Choroid plexus epithelial cell (primary cell): Measurements from ENCODE around the gene RNF223.

ENCODE experiments used
- DNase-seq: peaks from one replicate; pipeline ENCODE4 v3.0.0-alpha.2; 2010; ENCODE audit warnings: low read depth
- H3K4me3 ChIP-seq: 2 replicates; pipeline ENCODE4 v1.5.1; 2011; ENCODE audit warnings: low read depth, mild to moderate bottlenecking, control low read depth, low read length, moderate library complexity
- TF ChIP-seq, protein P1 (sequence below): conservative IDR thresholded peaks from 2 replicates; pipeline ENCODE4 v1.5.1; 2011; ENCODE audit warnings: low read depth, mild to moderate bottlenecking, control low read depth, inconsistent platforms, low read length, moderate library complexity

RNF223 gene

DNA sequence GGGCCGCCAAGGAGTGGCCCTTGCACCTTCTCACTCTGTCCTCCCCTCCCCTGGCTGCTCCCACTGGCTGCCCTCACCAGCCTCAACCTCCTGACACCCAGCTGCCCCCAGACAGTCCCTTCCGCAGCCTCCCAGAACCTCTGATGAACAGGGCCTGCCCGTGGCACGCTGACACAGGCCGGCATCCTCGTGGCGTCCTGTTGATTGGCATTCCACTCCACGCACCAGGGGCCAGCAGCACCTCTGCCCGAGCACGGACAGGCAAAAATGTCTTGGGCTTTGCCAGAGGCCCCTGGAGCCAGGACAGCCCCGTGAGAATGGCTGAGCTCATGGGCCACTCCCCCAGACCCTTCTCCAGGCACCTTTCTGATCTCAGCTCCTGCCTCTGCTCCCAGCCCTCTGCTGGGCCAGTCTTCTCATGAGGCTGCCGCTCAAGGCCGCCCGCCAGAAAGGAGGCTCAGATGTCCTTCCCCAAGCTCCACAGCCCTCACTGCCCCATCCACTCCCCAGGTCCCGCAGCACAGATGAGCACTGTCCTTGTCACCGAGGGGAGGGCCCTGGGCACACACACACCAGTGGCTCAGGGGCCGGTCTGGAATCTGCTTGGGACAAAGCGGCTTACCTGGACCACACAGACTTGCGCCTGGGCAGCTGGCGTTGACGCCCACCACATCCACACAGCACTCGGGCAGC is 15.8 kb upstream of the RNF223 start:
- TF ChIP-seq, protein P1, sequence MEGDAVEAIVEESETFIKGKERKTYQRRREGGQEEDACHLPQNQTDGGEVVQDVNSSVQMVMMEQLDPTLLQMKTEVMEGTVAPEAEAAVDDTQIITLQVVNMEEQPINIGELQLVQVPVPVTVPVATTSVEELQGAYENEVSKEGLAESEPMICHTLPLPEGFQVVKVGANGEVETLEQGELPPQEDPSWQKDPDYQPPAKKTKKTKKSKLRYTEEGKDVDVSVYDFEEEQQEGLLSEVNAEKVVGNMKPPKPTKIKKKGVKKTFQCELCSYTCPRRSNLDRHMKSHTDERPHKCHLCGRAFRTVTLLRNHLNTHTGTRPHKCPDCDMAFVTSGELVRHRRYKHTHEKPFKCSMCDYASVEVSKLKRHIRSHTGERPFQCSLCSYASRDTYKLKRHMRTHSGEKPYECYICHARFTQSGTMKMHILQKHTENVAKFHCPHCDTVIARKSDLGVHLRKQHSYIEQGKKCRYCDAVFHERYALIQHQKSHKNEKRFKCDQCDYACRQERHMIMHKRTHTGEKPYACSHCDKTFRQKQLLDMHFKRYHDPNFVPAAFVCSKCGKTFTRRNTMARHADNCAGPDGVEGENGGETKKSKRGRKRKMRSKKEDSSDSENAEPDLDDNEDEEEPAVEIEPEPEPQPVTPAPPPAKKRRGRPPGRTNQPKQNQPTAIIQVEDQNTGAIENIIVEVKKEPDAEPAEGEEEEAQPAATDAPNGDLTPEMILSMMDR: no peak
- no peak for DNase-seq
- H3K4me3 ChIP-seq: no peak overlapping the region

DNA sequence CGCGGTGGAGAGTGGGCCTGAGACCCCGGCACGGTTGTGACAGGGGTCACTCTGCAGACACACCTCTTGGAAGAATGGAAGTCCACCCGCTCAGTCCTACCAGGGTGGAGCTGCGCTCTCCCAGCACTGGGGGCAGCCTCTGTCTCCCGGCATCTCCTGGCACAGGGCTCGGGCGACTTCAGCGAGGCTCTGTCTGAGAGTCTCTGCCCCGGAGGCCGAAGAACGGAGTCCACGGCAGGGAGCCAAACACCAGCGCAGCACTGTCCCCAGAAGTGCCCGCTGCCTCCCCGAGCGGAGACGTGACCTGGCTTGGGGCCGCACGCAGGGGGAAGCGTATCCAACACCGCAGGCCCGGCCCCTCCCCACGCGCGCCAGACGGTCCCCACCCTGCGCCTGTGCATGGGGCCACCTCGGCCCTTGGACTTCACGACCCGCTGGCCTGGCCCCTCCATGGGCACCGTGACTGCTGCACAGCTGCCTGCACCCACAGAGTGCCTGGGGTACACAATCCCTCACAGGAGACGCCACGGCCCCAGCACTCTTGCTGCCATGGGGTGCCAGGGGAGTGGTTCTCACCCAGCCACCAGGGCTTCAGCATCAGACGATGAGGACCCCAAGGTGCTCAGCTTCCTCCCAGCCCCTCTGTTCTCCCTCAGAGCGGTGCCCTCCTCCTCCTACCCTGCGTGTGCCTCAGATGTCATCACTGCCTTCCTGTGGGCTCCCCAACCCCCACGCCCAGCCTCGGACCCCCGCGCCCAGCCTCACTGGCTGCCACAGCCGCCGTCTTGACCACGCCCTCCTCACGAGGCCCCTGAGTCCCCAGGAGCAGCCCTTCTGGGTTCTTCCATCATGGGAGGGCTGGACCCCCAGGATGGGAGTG is 14.9 kb upstream of the RNF223 start:
- DNase-seq: no peak
- TF ChIP-seq, protein P1: no peak
- H3K4me3 ChIP-seq: no peak overlapping the region

DNA sequence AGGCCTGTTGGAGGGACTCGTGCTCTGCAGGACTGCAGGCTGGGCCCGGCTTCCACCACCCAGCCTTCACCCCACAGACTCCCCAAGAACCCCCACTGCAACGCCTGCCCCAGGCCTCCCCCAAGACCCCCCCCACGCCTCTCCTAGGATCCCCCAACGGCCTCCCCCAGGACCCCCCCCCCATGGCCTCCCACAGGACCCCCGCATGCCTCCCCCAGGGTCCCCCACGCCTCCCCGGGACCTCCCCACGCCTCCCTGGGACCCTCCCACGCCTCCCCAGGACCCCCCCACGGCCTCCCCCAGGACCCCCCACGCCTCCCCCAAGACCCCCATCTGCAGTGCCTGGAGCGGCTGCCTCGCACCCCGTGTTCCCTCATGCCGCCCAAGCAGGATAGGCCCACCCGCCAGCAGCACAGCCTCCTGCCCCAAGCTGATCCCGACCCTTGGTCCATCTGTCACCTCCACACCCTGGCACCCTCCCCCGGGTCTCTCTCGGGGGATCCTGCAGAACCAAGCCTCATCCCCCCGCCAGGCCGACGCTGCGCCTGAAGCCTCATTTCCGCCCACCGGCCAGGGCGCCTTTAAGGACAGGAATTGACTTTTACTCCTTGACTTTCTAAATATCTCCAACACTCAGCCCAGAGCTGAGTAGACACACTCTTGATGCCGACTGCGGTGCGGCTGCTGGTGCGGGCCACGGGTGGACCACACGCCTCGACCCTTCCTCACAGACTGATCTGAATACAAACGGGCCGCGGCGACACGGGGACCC is 14.1 kb upstream of the RNF223 start:
- no peak overlapping the region for H3K4me3 ChIP-seq
- TF ChIP-seq, protein P1: no peak
- no peak for DNase-seq

DNA sequence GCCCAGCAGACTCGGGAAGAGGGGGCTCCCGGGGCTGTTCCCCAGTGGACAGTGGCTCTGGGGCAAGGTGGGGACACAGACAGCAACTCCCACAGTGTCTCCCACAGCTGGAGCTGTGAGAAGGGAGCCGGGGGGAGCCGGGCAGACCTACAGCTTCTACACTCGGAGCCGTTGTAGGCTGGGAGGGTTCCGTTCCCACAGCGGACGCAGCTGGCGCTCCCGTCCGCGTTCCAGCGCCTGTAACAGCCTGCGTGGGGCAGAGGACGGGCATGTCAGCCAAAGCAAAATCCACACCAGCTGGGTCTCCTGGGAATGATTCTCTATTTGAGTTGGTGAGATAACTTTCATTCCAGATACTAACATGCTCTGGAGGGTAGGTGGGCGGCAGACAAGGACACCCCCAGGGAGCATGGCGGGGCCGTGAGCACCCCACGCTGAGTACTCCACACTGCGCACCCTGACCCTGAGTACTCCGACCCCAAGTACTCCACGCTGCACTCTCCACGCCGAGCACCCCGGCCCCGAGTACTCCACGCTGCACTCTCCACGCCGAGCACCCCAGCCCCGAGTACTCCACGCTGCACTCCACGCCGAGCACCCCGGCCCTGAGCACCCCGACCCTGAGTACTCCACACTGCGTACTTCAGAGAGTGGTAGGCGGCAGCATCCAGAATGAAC is 13.4 kb upstream of the RNF223 start:
- TF ChIP-seq, protein P1: no peak
- no peak for DNase-seq

DNA sequence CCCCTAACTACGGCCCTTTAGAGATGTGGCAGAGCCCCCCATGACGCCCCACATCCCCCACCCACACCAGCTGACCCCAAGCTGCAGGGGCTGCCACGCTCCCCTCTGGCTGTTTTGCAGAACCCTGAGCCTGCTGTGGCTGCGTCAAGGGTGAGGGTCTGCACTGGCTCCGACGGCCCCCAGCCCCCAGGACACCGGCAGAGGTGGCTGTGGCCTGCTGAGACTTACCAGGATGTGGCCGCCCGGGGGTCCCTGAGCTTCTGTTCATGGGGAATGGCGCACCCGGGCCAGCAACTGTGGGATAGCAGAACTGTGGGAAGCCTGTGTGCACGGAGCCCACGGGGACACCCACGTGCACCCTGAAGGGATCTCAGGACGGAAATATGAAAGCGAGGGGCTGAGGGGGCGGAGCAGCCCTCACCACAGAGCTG is 12.8 kb upstream of the RNF223 start:
- TF ChIP-seq, protein P1: no peak
- no peak for DNase-seq
- no peak overlapping the region for H3K4me3 ChIP-seq

More for the DNA sequence above, 13.4 kb upstream of the RNF223 start:
- no peak overlapping the region for H3K4me3 ChIP-seq
